GM12874 (cell line): ENCODE data around the gene VAV2.

ENCODE experiments used
- TF ChIP-seq, protein P1 (sequence below): IDR thresholded peaks from 2 replicates; pipeline ENCODE4 v1.5.1; 2011; ENCODE audit warnings: low read depth, mild to moderate bottlenecking, control low read depth, low read length, moderate library complexity; ENCODE audit not compliant: insufficient read depth

The VAV2 gene

GRCh38 chr9:133768371-133768858 lies 223.7 kb downstream of the VAV2 start:
- TF ChIP-seq, protein P1, sequence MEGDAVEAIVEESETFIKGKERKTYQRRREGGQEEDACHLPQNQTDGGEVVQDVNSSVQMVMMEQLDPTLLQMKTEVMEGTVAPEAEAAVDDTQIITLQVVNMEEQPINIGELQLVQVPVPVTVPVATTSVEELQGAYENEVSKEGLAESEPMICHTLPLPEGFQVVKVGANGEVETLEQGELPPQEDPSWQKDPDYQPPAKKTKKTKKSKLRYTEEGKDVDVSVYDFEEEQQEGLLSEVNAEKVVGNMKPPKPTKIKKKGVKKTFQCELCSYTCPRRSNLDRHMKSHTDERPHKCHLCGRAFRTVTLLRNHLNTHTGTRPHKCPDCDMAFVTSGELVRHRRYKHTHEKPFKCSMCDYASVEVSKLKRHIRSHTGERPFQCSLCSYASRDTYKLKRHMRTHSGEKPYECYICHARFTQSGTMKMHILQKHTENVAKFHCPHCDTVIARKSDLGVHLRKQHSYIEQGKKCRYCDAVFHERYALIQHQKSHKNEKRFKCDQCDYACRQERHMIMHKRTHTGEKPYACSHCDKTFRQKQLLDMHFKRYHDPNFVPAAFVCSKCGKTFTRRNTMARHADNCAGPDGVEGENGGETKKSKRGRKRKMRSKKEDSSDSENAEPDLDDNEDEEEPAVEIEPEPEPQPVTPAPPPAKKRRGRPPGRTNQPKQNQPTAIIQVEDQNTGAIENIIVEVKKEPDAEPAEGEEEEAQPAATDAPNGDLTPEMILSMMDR: no peak

GRCh38 chr9:133767625-133768024 lies 224.5 kb downstream of the VAV2 start:
- TF ChIP-seq, protein P1: no peak

GRCh38 chr9:133767008-133767407 lies 225.1 kb downstream of the VAV2 start:
- TF ChIP-seq, protein P1: no peak

DNA sequence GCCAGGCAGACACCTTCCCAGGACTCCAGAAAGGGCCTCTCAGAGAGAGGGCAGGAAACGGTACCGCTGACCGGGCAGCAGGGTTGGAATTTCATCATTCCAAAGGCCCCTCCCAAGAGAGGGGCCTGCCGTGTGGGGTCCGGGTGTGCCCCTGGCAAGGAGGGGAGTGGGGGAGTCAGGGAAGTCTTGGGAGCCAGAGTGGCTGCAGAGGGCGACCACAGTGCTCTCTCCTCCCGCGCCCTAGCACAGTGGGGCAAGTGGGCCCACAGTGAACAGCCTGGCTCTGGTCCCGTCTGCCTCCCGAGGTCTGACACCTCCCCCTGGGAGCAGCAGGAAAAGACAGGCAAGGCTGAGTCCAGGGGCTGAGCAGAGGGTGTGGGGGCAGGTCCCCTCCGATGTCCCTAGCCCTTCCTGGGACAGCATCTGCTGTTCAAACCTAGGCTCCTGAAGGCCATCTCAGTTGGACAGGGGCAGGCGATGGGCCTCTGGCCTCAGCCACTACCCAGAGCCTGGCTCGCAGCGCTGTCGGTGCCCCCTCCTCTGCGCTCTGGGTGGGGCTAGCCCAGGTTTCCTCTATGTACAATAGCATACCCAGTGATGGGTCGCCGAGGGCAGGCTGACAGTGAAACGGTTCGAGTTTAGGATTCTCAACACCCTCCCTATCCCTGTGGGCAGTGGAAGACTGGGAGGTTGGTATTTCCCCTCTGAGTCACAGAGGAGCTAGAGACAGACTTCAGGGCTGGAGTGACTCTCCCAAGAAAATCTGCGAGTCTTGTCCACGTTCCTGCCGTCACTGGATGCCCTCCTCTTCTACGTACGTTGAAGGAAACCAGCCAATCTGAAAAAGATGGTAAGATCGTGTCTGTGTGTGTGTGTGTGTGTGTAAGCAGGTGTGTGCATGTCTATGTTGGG lies 228.6 kb downstream of the VAV2 start:
- TF ChIP-seq, protein P1: no peak

DNA sequence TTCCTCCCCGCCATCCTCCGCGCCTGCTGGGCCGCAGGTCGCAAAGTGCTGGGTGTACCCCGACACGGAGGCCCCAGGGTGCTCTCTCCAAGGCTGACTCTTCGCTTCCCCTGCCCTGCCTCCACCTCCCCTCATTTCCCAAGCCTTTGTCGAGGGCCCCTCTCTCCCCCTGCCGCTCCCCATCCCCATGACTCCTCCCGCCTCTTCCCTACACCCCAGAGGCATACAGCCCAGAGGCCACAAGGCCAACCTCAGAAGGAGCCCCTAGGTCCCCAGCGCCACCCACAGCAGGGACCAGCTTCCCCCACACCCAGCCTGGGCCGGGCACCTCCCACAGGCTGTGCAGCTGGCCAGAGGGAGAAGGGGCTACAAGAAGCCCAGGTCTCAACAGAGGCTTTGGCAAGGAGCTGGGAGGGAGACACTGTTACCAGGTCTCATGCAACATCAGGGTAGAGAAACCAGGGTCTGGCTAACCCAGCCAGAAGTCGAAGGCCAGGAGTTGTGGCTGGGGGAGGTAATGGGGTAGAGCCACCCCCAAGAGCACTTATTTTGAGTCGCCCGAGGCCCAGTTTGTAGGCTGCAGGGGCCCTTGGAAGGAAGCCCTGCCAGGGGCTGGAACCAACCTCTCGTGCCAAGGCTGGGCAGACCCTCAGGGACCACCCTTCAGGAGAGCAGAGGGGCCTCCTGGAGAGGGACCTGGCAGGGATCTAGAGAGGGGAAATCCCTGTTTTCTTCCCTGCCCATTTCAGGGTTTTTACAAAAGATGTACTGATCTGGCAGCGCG lies 229.4 kb downstream of the VAV2 start:
- TF ChIP-seq, protein P1: no peak

- TF ChIP-seq, protein P1: no peak
These were observed 230.4 kb downstream of the VAV2 start for GRCh38 chr9:133761641-133762248.
